T-helper 17 cell (primary cell): ENCODE data around the gene UGT1A3. TPM values are rescaled to one million over a fixed set of nuclear protein-coding genes. Genes with fewer than 3 reads are reported as not detected.

Experiments
- ATAC-seq: fragments of 150-1000 bp; cut with Tn5 transposase; 2 replicates; pipeline ENCODE4 v1.10.0; 2021; ENCODE audit warnings: mild to moderate bottlenecking, moderate library complexity
- DNase-seq, 3 donors: peaks; one replicate each; pipeline versions ENCODE4 v3.0.0 to v3.0.0-alpha.2; 2020 to 2021
- H3K9me3 ChIP-seq: one replicate; pipeline ENCODE4 v1.7.0; 2013; ENCODE audit warnings: low read length, mild to moderate bottlenecking; ENCODE audit not compliant: control insufficient read depth, poor library complexity, severe bottlenecking
- H3K27ac Mint-ChIP-seq: one replicate; pipeline ENCODE4 v1.8.0; 2022; ENCODE audit warnings: mild to moderate bottlenecking, moderate library complexity, mixed read lengths
- H3K27me3 Mint-ChIP-seq: one replicate; pipeline ENCODE4 v1.8.0; 2022; ENCODE audit warnings: mixed read lengths
- H3K36me3 Mint-ChIP-seq: one replicate; pipeline ENCODE4 v1.8.0; 2022; ENCODE audit warnings: low read depth, mixed read lengths
- H3K4me1 Mint-ChIP-seq: one replicate; pipeline ENCODE4 v1.8.0; 2022; ENCODE audit warnings: mild to moderate bottlenecking, mixed read lengths
- H3K4me3 Mint-ChIP-seq: one replicate; pipeline ENCODE4 v1.8.0; 2022; ENCODE audit warnings: mild to moderate bottlenecking, moderate library complexity, mixed read lengths
- total RNA-seq, 4 donors: library from RNA in 2 of 4; stranded (reverse) in 2 of 4; gene quantifications; one replicate each; pipeline ENCODE4 v1.2.3 and lab custom pipeline; 2022 to 2026

Gene UGT1A3
- not detected for total RNA-seq

GRCh38 chr2:233728723-233729301, at the start of gene UGT1A3:
Gene UGT1A3, plus strand, starts transcription at chr2:233729042. Its CDS starts 85 bp downstream, at chr2:233729127.
- ATAC-seq: no peak
- H3K4me3 Mint-ChIP-seq: no peak within 1 kb of the TSS
- H3K27ac Mint-ChIP-seq: no peak within 1 kb of the TSS
- no peaks in the 10 kb centered on the region for H3K9me3 ChIP-seq
- peaks cover 2% of the 10 kb centered on the region for H3K4me1 Mint-ChIP-seq
- H3K36me3 Mint-ChIP-seq: no peaks in the 10 kb centered on the region
- H3K27me3 Mint-ChIP-seq: peaks cover 37% of the 10 kb centered on the region
- DNase-seq: no peak

GRCh38 chr2:233679196-233679595, 49.6 kb upstream of the UGT1A3 start:
- H3K27me3 Mint-ChIP-seq: peaks cover 54% of the 10 kb centered on the region
- no peaks in the 10 kb centered on the region for H3K9me3 ChIP-seq
- ATAC-seq: no peak

DNA sequence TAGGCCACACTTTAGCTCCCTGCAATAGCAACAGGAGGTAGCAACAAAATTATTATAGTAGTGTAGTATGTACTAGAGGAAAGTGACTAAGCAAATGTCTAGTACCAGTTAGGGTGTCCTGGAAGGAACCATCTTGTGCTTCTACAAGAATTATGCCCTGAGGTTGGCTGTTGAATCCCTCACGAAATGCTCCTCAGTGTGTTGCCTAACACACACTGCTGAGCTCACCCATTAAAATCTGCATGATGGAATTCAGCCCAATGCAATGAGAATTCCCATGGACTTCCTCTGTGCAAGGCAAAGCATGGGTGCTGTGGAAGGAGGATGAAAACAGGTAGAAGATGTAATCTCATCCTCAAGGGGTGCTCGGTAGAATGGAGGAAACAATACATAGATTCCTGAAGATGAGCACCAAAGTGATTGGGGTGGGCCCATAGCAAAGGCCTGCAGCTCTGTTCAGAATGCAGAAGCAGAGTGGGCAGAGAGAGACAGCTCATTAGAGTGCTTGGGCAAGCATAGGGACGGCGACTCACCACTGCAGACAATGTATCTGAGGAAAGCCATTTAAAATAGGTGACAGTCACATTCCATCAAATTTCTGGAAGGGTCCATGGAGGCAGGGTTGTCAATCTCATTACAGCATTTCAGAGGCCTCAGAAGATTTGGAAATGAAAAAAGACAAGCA, 48.3 kb upstream of the UGT1A3 start:
- Mint-ChIP-seq H3K4me3 (no peak overlapping the region), H3K36me3 (peaks cover 2% of the 10 kb centered on the region), H3K27ac (no peak overlapping the region), H3K4me1 (no peaks in the 10 kb centered on the region), H3K27me3 (peaks cover 48% of the 10 kb centered on the region)
- DNase-seq: no peak
- H3K9me3 ChIP-seq: no peaks in the 10 kb centered on the region
- no peak for ATAC-seq

More at GRCh38 chr2:233679196-233679595, 49.6 kb upstream of the UGT1A3 start:
- no peak overlapping the region for H3K4me3 Mint-ChIP-seq
- DNase-seq: no peak
- H3K4me1 Mint-ChIP-seq: no peaks in the 10 kb centered on the region
- H3K36me3 Mint-ChIP-seq: peaks cover 2% of the 10 kb centered on the region
- H3K27ac Mint-ChIP-seq: no peak overlapping the region

GRCh38 chr2:233681521-233682099, 47.2 kb upstream of the UGT1A3 start, which contains the start of gene UGT1A7:
Gene UGT1A7, plus strand, starts transcription at chr2:233681901. Its CDS starts 37 bp downstream, at chr2:233681938.
- no peak for DNase-seq
- no peak for ATAC-seq
- peaks cover 43% of the 10 kb centered on the region for H3K27me3 Mint-ChIP-seq
- H3K9me3 ChIP-seq: no peaks in the 10 kb centered on the region
- no peaks in the 10 kb centered on the region for H3K4me1 Mint-ChIP-seq
- H3K27ac Mint-ChIP-seq: no peak within 1 kb of the TSS
- H3K36me3 Mint-ChIP-seq: peaks cover 3% of the 10 kb centered on the region
- no peak within 1 kb of the TSS for H3K4me3 Mint-ChIP-seq

DNA sequence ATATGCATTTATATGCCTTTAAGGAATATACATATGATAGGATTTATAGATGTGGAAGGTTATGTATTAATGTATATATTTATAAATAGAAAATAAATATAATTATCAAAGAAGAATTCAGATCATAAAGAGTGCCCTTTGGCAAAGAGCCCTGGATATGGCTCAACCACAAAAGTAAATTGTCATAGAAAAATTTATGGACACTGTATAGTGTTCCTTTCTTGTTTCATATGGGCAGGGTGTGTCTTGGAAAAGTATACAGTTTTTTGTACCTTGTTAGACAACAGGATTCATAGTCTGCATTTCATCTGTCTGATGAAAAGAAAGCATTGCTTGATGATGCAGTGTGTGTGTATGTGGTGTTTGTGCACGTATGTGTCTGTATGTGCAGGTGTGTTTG, 44.2 kb upstream of the UGT1A3 start:
- ATAC-seq: no peak
- Mint-ChIP-seq H3K27me3 (peaks cover 36% of the 10 kb centered on the region), H3K4me3 (no peak overlapping the region), H3K4me1 (no peaks in the 10 kb centered on the region), H3K36me3 (peaks cover 5% of the 10 kb centered on the region), H3K27ac (no peak overlapping the region)
- no peak for DNase-seq
- H3K9me3 ChIP-seq: no peaks in the 10 kb centered on the region

DNA sequence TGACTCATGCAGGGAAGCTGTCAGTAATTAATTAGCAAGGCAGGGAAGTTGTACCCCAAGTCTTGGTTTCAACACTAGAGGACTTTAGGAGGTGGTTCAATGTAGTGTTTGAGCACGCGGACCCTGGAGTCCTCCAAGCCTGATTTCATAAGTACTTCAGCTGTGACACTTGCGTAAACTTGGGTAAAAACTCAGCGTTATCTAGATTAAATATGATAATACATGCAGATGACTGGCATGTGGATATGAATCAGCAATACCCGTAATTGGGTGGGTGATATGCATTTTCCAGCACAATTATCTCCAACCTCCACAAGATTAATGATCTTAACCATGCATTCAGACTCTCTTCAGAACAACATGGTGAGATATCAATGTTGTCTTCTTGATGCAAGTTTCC, 41.9 kb upstream of the UGT1A3 start:
- Mint-ChIP-seq H3K36me3 (peaks cover 3% of the 10 kb centered on the region), H3K27ac (no peak overlapping the region), H3K4me3 (no peak overlapping the region), H3K27me3 (peaks cover 40% of the 10 kb centered on the region), H3K4me1 (no peaks in the 10 kb centered on the region)
- DNase-seq (no peak), ATAC-seq (no peak)
- no peaks in the 10 kb centered on the region for H3K9me3 ChIP-seq

DNA sequence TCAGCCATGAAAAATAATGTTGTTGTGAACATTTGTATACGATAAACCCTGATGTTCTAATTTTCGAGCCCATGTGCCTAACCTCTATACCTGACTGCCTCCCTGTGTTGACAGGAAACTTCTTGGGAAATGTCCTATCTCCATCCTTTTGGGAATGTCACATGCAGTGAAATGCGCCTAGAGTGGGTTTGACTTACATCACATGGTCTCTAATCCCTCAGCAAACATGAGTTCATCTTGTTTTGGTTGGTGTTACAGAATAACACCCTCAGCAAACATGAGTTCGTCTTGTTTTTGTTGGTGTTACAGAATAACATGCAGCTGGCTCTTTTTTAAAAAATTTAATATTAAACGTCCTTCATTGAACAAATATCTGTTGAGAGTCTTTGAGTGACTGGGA, 40.5 kb upstream of the UGT1A3 start:
- Mint-ChIP-seq H3K4me3 (no peak overlapping the region), H3K36me3 (peaks cover 3% of the 10 kb centered on the region), H3K27me3 (peaks cover 51% of the 10 kb centered on the region), H3K4me1 (no peaks in the 10 kb centered on the region), H3K27ac (no peak overlapping the region)
- DNase-seq: no peak
- no peaks in the 10 kb centered on the region for H3K9me3 ChIP-seq
- ATAC-seq: no peak

- ATAC-seq: no peak
- no peaks in the 10 kb centered on the region for H3K9me3 ChIP-seq
- Mint-ChIP-seq H3K27ac (no peak overlapping the region), H3K36me3 (peaks cover 3% of the 10 kb centered on the region), H3K27me3 (peaks cover 53% of the 10 kb centered on the region), H3K4me3 (no peak overlapping the region), H3K4me1 (no peaks in the 10 kb centered on the region)
- no peak for DNase-seq
These were observed 39.8 kb upstream of the UGT1A3 start for GRCh38 chr2:233689031-233689430.

GRCh38 chr2:233689501-233689900, 39.3 kb upstream of the UGT1A3 start:
- peaks cover 3% of the 10 kb centered on the region for H3K36me3 Mint-ChIP-seq
- peaks cover 52% of the 10 kb centered on the region for H3K27me3 Mint-ChIP-seq
- no peak overlapping the region for H3K4me3 Mint-ChIP-seq
- H3K27ac Mint-ChIP-seq: no peak overlapping the region
- H3K9me3 ChIP-seq: no peaks in the 10 kb centered on the region
- ATAC-seq: no peak
- no peaks in the 10 kb centered on the region for H3K4me1 Mint-ChIP-seq
- no peak for DNase-seq

- H3K4me3 Mint-ChIP-seq: no peak overlapping the region
- peaks cover 3% of the 10 kb centered on the region for H3K36me3 Mint-ChIP-seq
- no peaks in the 10 kb centered on the region for H3K4me1 Mint-ChIP-seq
- H3K27ac Mint-ChIP-seq: no peak overlapping the region
- H3K9me3 ChIP-seq: no peaks in the 10 kb centered on the region
- no peak for DNase-seq
- H3K27me3 Mint-ChIP-seq: peaks cover 52% of the 10 kb centered on the region
- no peak for ATAC-seq
These were observed 38.4 kb upstream of the UGT1A3 start for GRCh38 chr2:233690444-233690843.

DNA sequence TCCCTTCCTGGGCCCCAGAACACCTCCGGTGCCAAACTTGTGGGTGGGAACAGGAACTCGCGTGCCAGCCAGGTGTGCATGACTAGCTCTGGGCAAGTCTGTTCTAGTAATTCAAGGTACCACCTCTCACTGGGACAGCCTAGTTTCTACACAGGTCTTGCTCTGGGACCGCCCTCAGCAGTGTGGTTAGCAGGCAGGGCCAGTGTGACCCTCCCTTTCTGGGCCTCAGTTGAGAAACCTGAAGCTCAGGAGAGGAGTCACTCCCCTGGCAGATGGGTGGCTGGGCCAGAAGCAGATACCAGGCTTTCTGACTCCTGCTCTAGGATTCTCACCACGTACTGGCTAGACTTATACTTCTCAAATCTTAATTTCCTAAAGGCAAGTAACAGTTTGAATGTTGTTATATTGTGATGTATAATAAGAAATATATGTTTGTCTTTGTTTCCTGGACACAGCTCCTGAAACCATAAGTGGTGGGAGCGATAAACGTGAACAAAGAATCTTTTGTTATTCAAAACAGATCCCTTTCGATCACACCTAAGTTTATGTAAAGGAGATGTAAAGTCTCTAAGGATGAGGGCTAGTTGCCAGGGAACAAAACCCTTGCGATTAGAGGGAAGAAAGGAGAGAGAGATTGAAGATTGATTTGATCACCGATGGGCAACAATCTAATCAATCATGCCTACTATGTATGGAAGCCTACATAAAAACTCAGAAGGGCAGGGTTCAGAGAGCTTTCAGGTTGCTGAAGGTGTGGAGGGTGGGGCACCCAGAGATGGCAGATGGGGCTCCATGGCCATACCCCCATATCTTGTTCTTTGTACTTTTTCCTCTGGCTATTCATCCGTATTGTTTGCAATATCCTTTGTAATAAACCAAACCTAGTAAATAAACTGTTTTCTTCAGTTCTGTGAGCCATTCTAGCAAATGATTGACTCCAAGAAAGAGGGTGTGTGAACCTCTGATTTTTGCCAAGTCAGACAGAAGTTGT, 37.1 kb upstream of the UGT1A3 start:
- no peak for DNase-seq
- ATAC-seq: no peak
- H3K9me3 ChIP-seq: no peaks in the 10 kb centered on the region
- Mint-ChIP-seq H3K27ac (no peak overlapping the region), H3K27me3 (peaks cover 53% of the 10 kb centered on the region), H3K4me3 (no peak overlapping the region), H3K36me3 (peaks cover under 1% of the 10 kb centered on the region), H3K4me1 (no peaks in the 10 kb centered on the region)

DNA sequence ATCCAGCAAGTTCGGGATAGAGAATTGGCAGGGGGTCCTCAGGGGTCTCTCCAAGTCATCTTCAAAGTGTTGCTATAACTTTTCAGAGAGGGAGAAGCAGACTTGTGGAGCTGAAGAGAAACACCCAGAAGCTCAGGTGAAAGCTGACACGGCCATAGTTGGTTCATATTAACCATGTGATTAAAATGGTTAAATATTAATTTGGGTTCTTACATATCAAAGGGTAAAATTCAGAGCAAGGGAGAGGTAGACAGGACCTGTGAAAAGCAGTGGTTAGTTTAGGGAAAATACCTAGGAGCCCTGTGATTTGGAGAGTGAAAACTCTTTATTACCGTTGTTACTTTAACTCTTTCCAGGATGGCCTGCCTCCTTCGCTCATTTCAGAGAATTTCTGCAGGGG, 36.2 kb upstream of the UGT1A3 start, which contains the start of gene UGT1A6:
UGT1A6 (plus strand) TSS at position 243 of the 400 bp plus-strand sequence; CDS start at position 358, 115 bp downstream.
- peaks cover 5% of the 10 kb centered on the region for H3K36me3 Mint-ChIP-seq
- H3K4me1 Mint-ChIP-seq: no peaks in the 10 kb centered on the region
- H3K4me3 Mint-ChIP-seq: no peak within 1 kb of the TSS
- DNase-seq (no peak), ATAC-seq (no peak)
- H3K27ac Mint-ChIP-seq: no peak within 1 kb of the TSS
- H3K9me3 ChIP-seq: no peaks in the 10 kb centered on the region
- H3K27me3 Mint-ChIP-seq: peaks cover 59% of the 10 kb centered on the region

GRCh38 chr2:233693963-233694362, 34.9 kb upstream of the UGT1A3 start:
- H3K27me3 Mint-ChIP-seq: peaks cover 54% of the 10 kb centered on the region
- no peaks in the 10 kb centered on the region for H3K4me1 Mint-ChIP-seq
- ATAC-seq (no peak), DNase-seq (no peak)
- H3K9me3 ChIP-seq: no peaks in the 10 kb centered on the region
- peaks cover 5% of the 10 kb centered on the region for H3K36me3 Mint-ChIP-seq
- H3K4me3 Mint-ChIP-seq: no peak overlapping the region
- no peak overlapping the region for H3K27ac Mint-ChIP-seq
